WTC11 (cell line): Measurements from ENCODE around the gene RFC1. TPM values are rescaled to one million over a fixed set of nuclear protein-coding genes. Genes with fewer than 3 reads are reported as not detected.

Experiments
- ATAC-seq: fragments of 200-7000 bp; cut with Tn5 transposase; 2 replicates; pipeline ENCODE4 v1.10.0; 2021; ENCODE audit warnings: mild to moderate bottlenecking, moderate library complexity
- CTCF ChIA-PET: fragments of 300-600 bp; sonication (Branson Sonifier 250); formaldehyde crosslinking; loops from one replicate; lab custom pipeline; 2021; ENCODE audit warnings: antibody characterized with exemption; lab: Charles Lee
- POLR2A ChIA-PET: fragments of 350-600 bp; sonication (Branson Sonifier 250); formaldehyde crosslinking; loops from one replicate; lab custom pipeline; 2021; ENCODE audit warnings: antibody characterized with exemption; lab: Charles Lee
- DNase-seq: peaks from one replicate; pipeline ENCODE4 v3.0.0; 2021; ENCODE audit warnings: low spot score
- H3K27ac Mint-ChIP-seq: 2 replicates; pipeline ENCODE4 v1.8.0; 2021; ENCODE audit warnings: mixed read lengths
- H3K27me3 Mint-ChIP-seq: 2 replicates; pipeline ENCODE4 v1.8.0; 2021; ENCODE audit warnings: low read depth, mild to moderate bottlenecking, moderate library complexity, mixed read lengths
- H3K36me3 Mint-ChIP-seq: 2 replicates; pipeline ENCODE4 v1.8.0; 2021; ENCODE audit warnings: mixed read lengths
- H3K4me1 Mint-ChIP-seq: 2 replicates; pipeline ENCODE4 v1.8.0; 2022; ENCODE audit warnings: mixed read lengths
- H3K4me3 Mint-ChIP-seq: 2 replicates; pipeline ENCODE4 v1.8.0; 2021; ENCODE audit warnings: mild to moderate bottlenecking, moderate library complexity, mixed read lengths
- H3K9me3 Mint-ChIP-seq: 2 replicates; pipeline ENCODE4 v1.8.0; 2021; ENCODE audit warnings: mixed read lengths
- AFF4 ChIP-seq: sonication (generic); formaldehyde crosslinking; IDR thresholded peaks from 2 replicates; pipeline ENCODE4 v1.8.1; 2023; ENCODE audit warnings: mild to moderate bottlenecking, missing genetic modification reagents, borderline replicate concordance
- AR ChIP-seq: fragments of 250-450 bp; sonication (Bioruptor Pico); IDR thresholded peaks from 2 replicates; pipeline ENCODE4 v1.9.0; 2021; ENCODE audit warnings: mild to moderate bottlenecking
- ATF1 ChIP-seq: sonication (generic); formaldehyde crosslinking; IDR thresholded peaks from 2 replicates; pipeline ENCODE4 v1.8.1; 2023; ENCODE audit warnings: mild to moderate bottlenecking, moderate library complexity, missing genetic modification reagents
- ATF6 ChIP-seq: sonication (generic); formaldehyde crosslinking; IDR thresholded peaks from 2 replicates; pipeline ENCODE4 v1.8.1; 2023; ENCODE audit warnings: mild to moderate bottlenecking, missing genetic modification reagents
- CDX4 ChIP-seq: fragments of 250-450 bp; sonication (Bioruptor Pico); IDR thresholded peaks from 2 replicates; pipeline ENCODE4 v1.9.0; 2021; ENCODE audit warnings: moderate library complexity, mild to moderate bottlenecking, inconsistent platforms, borderline replicate concordance
- FOXP4 ChIP-seq: sonication (generic); formaldehyde crosslinking; IDR thresholded peaks from 2 replicates; pipeline ENCODE4 v1.8.0; 2022; ENCODE audit warnings: mild to moderate bottlenecking, missing genetic modification reagents
- GTF2I ChIP-seq: fragments of 250-450 bp; sonication (Bioruptor Pico); conservative IDR thresholded peaks from 2 replicates; pipeline ENCODE4 v1.4.0; 2021; ENCODE audit warnings: mild to moderate bottlenecking
- HMGA2 ChIP-seq: fragments of 250-450 bp; sonication (Bioruptor Pico); IDR thresholded peaks from 2 replicates; pipeline ENCODE4 v1.4.0; 2021; ENCODE audit warnings: mild to moderate bottlenecking, moderate library complexity
- JAZF1 ChIP-seq: fragments of 250-450 bp; sonication (Bioruptor Pico); IDR thresholded peaks from 2 replicates; pipeline ENCODE4 v1.9.0; 2021; ENCODE audit warnings: moderate library complexity, mild to moderate bottlenecking, inconsistent platforms
- MXD4 ChIP-seq: fragments of 250-450 bp; sonication (Bioruptor Pico); IDR thresholded peaks from 2 replicates; pipeline ENCODE4 v1.8.0; 2021; ENCODE audit warnings: mild to moderate bottlenecking, moderate library complexity, borderline replicate concordance
- NFATC4 ChIP-seq: fragments of 250-450 bp; sonication (Bioruptor Pico); IDR thresholded peaks from 2 replicates; pipeline ENCODE4 v1.9.0; 2021; ENCODE audit warnings: mild to moderate bottlenecking
- NFYB ChIP-seq: sonication (generic); formaldehyde crosslinking; conservative IDR thresholded peaks from 2 replicates; pipeline ENCODE4 v1.8.0; 2022; ENCODE audit warnings: low read depth, missing genetic modification reagents
- NR1H2 ChIP-seq: sonication (generic); formaldehyde crosslinking; IDR thresholded peaks from 2 replicates; pipeline ENCODE4 v1.9.0; 2021; ENCODE audit warnings: mild to moderate bottlenecking, moderate library complexity, missing genetic modification reagents
- NR2C2 ChIP-seq: sonication (generic); formaldehyde crosslinking; IDR thresholded peaks from 2 replicates; pipeline ENCODE4 v1.8.0; 2022; ENCODE audit warnings: mild to moderate bottlenecking, missing genetic modification reagents
- SMAD4 ChIP-seq: sonication (generic); formaldehyde crosslinking; IDR thresholded peaks from 2 replicates; pipeline ENCODE4 v1.8.0; 2022; ENCODE audit warnings: mild to moderate bottlenecking, missing genetic modification reagents
- USF1 ChIP-seq: sonication (generic); formaldehyde crosslinking; IDR thresholded peaks from 2 replicates; pipeline ENCODE4 v1.8.0; 2022; ENCODE audit warnings: mild to moderate bottlenecking, missing genetic modification reagents
- ZBTB43 ChIP-seq: sonication (generic); formaldehyde crosslinking; IDR thresholded peaks from 2 replicates; pipeline ENCODE4 v1.8.1; 2023; ENCODE audit warnings: mild to moderate bottlenecking, missing genetic modification reagents
- ZNF281 ChIP-seq: sonication (generic); formaldehyde crosslinking; IDR thresholded peaks from 2 replicates; pipeline ENCODE4 v1.8.0; 2023; ENCODE audit warnings: mild to moderate bottlenecking, missing genetic modification reagents
- ZNF317 ChIP-seq: sonication (generic); formaldehyde crosslinking; IDR thresholded peaks from 2 replicates; pipeline ENCODE4 v1.8.1; 2023; ENCODE audit warnings: low read depth, mild to moderate bottlenecking, moderate library complexity, missing genetic modification reagents, borderline replicate concordance
- total RNA-seq: library from RNA; stranded (reverse); gene quantifications from 3 replicates; pipeline ENCODE4 v1.2.3, GENCODE V29; 2021

Gene RFC1
- total RNA-seq, 1 experiment from 2014 or later: 59.4 TPM

GRCh38 chr4:39255871-39256270 lies 110.3 kb downstream of the RFC1 start (continued):
- TF ChIP-seq ATF6 (CRISPR knock-in tag): no peak
- TF ChIP-seq AFF4 (CRISPR knock-in tag): no peak
- no peak for TF ChIP-seq HMGA2 (CRISPR knock-in tag)
- TF ChIP-seq SMAD4: no peak
- no peak for TF ChIP-seq ATF1 (CRISPR knock-in tag)
- no peak for TF ChIP-seq JAZF1 (CRISPR knock-in tag)
- TF ChIP-seq, all 79 proteins: peak for 0

GRCh38 chr4:39255266-39255665 lies 110.9 kb downstream of the RFC1 start:
- Mint-ChIP-seq H3K4me1 (peaks cover 10% of the 10 kb centered on the region), H3K27ac (no peak overlapping the region), H3K4me3 (no peak overlapping the region), H3K27me3 (peaks cover under 1% of the 10 kb centered on the region; the same call in 1 of the 2 replicates), H3K36me3 (peaks cover 11% of the 10 kb centered on the region; the same call in 1 of the 2 replicates), H3K9me3 (peaks cover 8% of the 10 kb centered on the region)
- POLR2A ChIA-PET: no interaction called here
- DNase-seq (no peak), ATAC-seq (peak; percentile 26; the same call in 1 of the 2 replicates)
- CTCF ChIA-PET: interaction anchor here (0.5 to 1.6 kb wide), 3 partner anchors 75 to 496 kb away, joined by 3 to 5 read pairs (median 4); partner anchors contain the start of gene RFC1
- TF ChIP-seq GTF2I (CRISPR knock-in tag) (no peak), NR2C2 (CRISPR knock-in tag) (no peak), MXD4 (CRISPR knock-in tag) (no peak), NFATC4 (CRISPR knock-in tag) (no peak), ZNF281 (CRISPR knock-in tag) (no peak), CDX4 (CRISPR knock-in tag) (no peak), FOXP4 (CRISPR knock-in tag) (no peak), ZBTB43 (CRISPR knock-in tag) (no peak), ZNF317 (CRISPR knock-in tag) (no peak), USF1 (CRISPR knock-in tag) (no peak), AR (CRISPR knock-in tag) (no peak), NR1H2 (no peak), NFYB (CRISPR knock-in tag) (no peak)
